OCI-LY7 (cell line): ENCODE data around the gene SETBP1. TPM values are rescaled to one million over a fixed set of nuclear protein-coding genes. Genes with fewer than 3 reads are reported as not detected.

Source experiments
- BruUV-seq: library from RNA; stranded (reverse); fragments of 400-500 nt; replicated peaks from 2 replicates; lab custom pipeline; 2021; lab: Mats Ljungman, UMichigan
- CTCF ChIA-PET: fragments of 300-600 bp; sonication (Branson Sonifier 250); formaldehyde crosslinking; loops from one replicate; lab custom pipeline; 2022; ENCODE audit warnings: antibody characterized with exemption; ENCODE audit not compliant: unreplicated experiment; lab: Charles Lee
- POLR2A ChIA-PET: fragments of 300-600 bp; sonication (Branson Sonifier 250); formaldehyde crosslinking; loops from one replicate; lab custom pipeline; 2022; ENCODE audit warnings: antibody characterized with exemption; lab: Charles Lee
- DNase-seq: peaks from one replicate; pipeline ENCODE4 v3.0.0-alpha.2; 2015; ENCODE audit warnings: low spot score
- H2AFZ ChIP-seq: fragments of 200-600 bp; sonication (generic), shearing (Covaris generic); 2 replicates; pipeline ENCODE4 v1.6.1; 2014; ENCODE audit warnings: mild to moderate bottlenecking, antibody characterized with exemption, low read length, moderate library complexity
- H3K27ac ChIP-seq: fragments of 200-600 bp; sonication (generic); 2 replicates; pipeline ENCODE4 v1.5.1; 2014; ENCODE audit warnings: mixed run types, low read depth, mild to moderate bottlenecking, moderate library complexity, low read length, inconsistent platforms; ENCODE audit not compliant: poor library complexity, severe bottlenecking
- H3K36me3 ChIP-seq: fragments of 200-600 bp; sonication (generic); 2 replicates; pipeline ENCODE4 v1.6.1; 2014; ENCODE audit warnings: mild to moderate bottlenecking, antibody characterized with exemption, low read length, moderate library complexity, mixed read lengths; ENCODE audit not compliant: insufficient read depth
- H3K4me1 ChIP-seq: fragments of 200-600 bp; sonication (generic); 2 replicates; pipeline ENCODE4 v1.5.1; 2014; ENCODE audit warnings: mild to moderate bottlenecking, low read length; ENCODE audit not compliant: insufficient read depth, poor library complexity, severe bottlenecking
- H3K4me2 ChIP-seq: fragments of 200-600 bp; sonication (generic); 2 replicates; pipeline ENCODE4 v1.6.1; 2014; ENCODE audit warnings: mild to moderate bottlenecking, low read length
- H3K4me3 ChIP-seq: fragments of 200-600 bp; sonication (generic); 2 replicates; pipeline ENCODE4 v1.5.1; 2014; ENCODE audit warnings: mild to moderate bottlenecking, low read depth, low read length; ENCODE audit not compliant: poor library complexity, severe bottlenecking
- H3K79me2 ChIP-seq: fragments of 200-600 bp; sonication (generic); 2 replicates; pipeline ENCODE4 v1.6.1; 2016; ENCODE audit warnings: low read depth, mild to moderate bottlenecking, low read length, moderate library complexity, mixed read lengths; ENCODE audit not compliant: insufficient read depth
- H3K9me2 ChIP-seq: fragments of 200-600 bp; sonication (generic); 2 replicates; pipeline ENCODE4 v1.6.1; 2016; ENCODE audit warnings: mild to moderate bottlenecking, low read length, mixed read lengths; ENCODE audit not compliant: insufficient read depth
- H3K9me3 ChIP-seq: fragments of 200-600 bp; sonication (generic); 2 replicates; pipeline ENCODE4 v1.6.1; 2014; ENCODE audit warnings: mild to moderate bottlenecking, mixed run types, low read length, mixed read lengths
- H4K20me1 ChIP-seq: fragments of 200-600 bp; sonication (generic); 2 replicates; pipeline ENCODE4 v1.6.1; 2014; ENCODE audit warnings: mild to moderate bottlenecking, antibody characterized with exemption, low read length, moderate library complexity, mixed read lengths; ENCODE audit not compliant: insufficient read depth
- CTCF ChIP-seq: fragments of 200-600 bp; sonication (generic); conservative IDR thresholded peaks from 2 replicates; pipeline ENCODE4 v1.5.1; 2014; ENCODE audit warnings: mild to moderate bottlenecking, antibody characterized with exemption, low read length, moderate library complexity, mixed read lengths
- EZH2phosphoT487 ChIP-seq: fragments of 200-600 bp; sonication (generic); IDR thresholded peaks from 2 replicates; pipeline ENCODE4 v1.6.1; 2018; ENCODE audit warnings: low read depth, borderline replicate concordance, mild to moderate bottlenecking, mixed run types, antibody characterized with exemption, low read length, moderate library complexity, mixed read lengths
- intact Hi-C: fragments of 100-400 bp; cut with micrococcal nuclease; formaldehyde crosslinking; loops from one replicate; pipeline ENCODE4 v1.10.0; 2022; ENCODE audit not compliant: unreplicated experiment
- total RNA-seq, 2 experiments: library from RNA; depleted of rRNA in 1 of 2; stranded (reverse); fragments of >200 nt in 1 of 2; shearing (Covaris generic) in 1 of 2; gene quantifications; 2 replicates each; pipeline ENCODE4 v1.2.3, GENCODE V29; 2014 to 2022

SETBP1 gene
- total RNA-seq, 2 experiments from 2014 or later: 2.6 to 9.1 TPM

GRCh38 chr18:44729631-44730101 is 49.0 kb downstream of the SETBP1 start:
- Histone ChIP-seq H2AFZ (no peak overlapping the region), H3K4me3 (no peak overlapping the region), H3K9me3 (no peaks in the 10 kb centered on the region), H4K20me1 (no peaks in the 10 kb centered on the region), H3K9me2 (no peaks in the 10 kb centered on the region), H3K4me2 (no peak overlapping the region), H3K79me2 (no peaks in the 10 kb centered on the region), H3K4me1 (peaks cover 43% of the 10 kb centered on the region), H3K27ac (no peak overlapping the region), H3K36me3 (no peaks in the 10 kb centered on the region)
- intact Hi-C loops: no loop called here
- POLR2A ChIA-PET: no interaction called here
- TF ChIP-seq EZH2phosphoT487 (no peak), CTCF (no peak)
- BruUV-seq: no TSS peak
- DNase-seq: no peak
- CTCF ChIA-PET: no interaction called here

GRCh38 chr18:44730803-44731529 is 50.3 kb downstream of the SETBP1 start:
- no TSS peak for BruUV-seq
- Histone ChIP-seq H3K9me3 (no peaks in the 10 kb centered on the region), H3K4me2 (peak overlapping the region; percentile 61; the same call in 1 of the 2 replicates), H3K36me3 (no peaks in the 10 kb centered on the region), H4K20me1 (no peaks in the 10 kb centered on the region), H2AFZ (peak overlapping the region; percentile 74; the same call in 1 of the 2 replicates), H3K4me3 (no peak overlapping the region), H3K9me2 (no peaks in the 10 kb centered on the region), H3K27ac (no peak overlapping the region), H3K4me1 (peaks cover 34% of the 10 kb centered on the region), H3K79me2 (no peaks in the 10 kb centered on the region)
- DNase-seq: no peak
- TF ChIP-seq EZH2phosphoT487 (no peak), CTCF (no peak)
- intact Hi-C loops: no loop called here
- ChIA-PET POLR2A (interaction anchor here (1.0 kb wide), 1 partner anchor 9 kb away, joined by 4 read pairs; no protein-coding TSS in a partner anchor), CTCF (no interaction called here)
